Mesendoderm (in vitro differentiated cells): ENCODE results near the gene MRAP2.
"Not testable (repeated sequence)": the region's sequence is repeated elsewhere in the genome, so short reads cannot be mapped to it uniquely, and the experiment has no call there.

ENCODE experiments used
- DNase-seq: peaks from one replicate; pipeline ENCODE4 v3.0.0; 2013
- H2AK5ac ChIP-seq: 2 replicates; pipeline ENCODE4 v1.6.1; 2013; ENCODE audit warnings: low read length, inconsistent platforms
- H2BK120ac ChIP-seq: 2 replicates; pipeline ENCODE4 v1.6.1; 2013; ENCODE audit warnings: low read depth, mild to moderate bottlenecking, low read length, moderate library complexity, mixed read lengths
- H2BK15ac ChIP-seq: replicated peaks from 2 replicates; pipeline ENCODE4 v1.6.1; 2013; ENCODE audit warnings: low read depth, mild to moderate bottlenecking, moderate library complexity
- H2BK5ac ChIP-seq: 2 replicates; pipeline ENCODE4 v1.6.1; 2013; ENCODE audit warnings: low read length, inconsistent platforms
- H3K18ac ChIP-seq: 2 replicates; pipeline ENCODE4 v1.6.1; 2013; ENCODE audit warnings: mild to moderate bottlenecking, low read length, mixed read lengths
- H3K23ac ChIP-seq: one replicate; pipeline ENCODE4 v1.6.1; 2013; ENCODE audit warnings: low read length
- H3K27ac ChIP-seq: 2 replicates; pipeline ENCODE4 v1.5.1; 2013; ENCODE audit warnings: low read depth, mild to moderate bottlenecking, inconsistent platforms, low read length, moderate library complexity
- H3K27me3 ChIP-seq: 2 replicates; pipeline ENCODE4 v1.6.1; 2013; ENCODE audit warnings: low read length, control low read depth, mild to moderate bottlenecking, inconsistent platforms; ENCODE audit not compliant: insufficient read depth, poor library complexity
- H3K36me3 ChIP-seq: 2 replicates; pipeline ENCODE4 v1.6.1; 2013; ENCODE audit warnings: low read length, inconsistent platforms; ENCODE audit not compliant: control insufficient read depth, insufficient read depth
- H3K4ac ChIP-seq: one replicate; pipeline ENCODE4 v1.6.1; 2013; ENCODE audit warnings: low read depth, mild to moderate bottlenecking, low read length, moderate library complexity
- H3K4me1 ChIP-seq: 2 replicates; pipeline ENCODE4 v1.6.1; 2013; ENCODE audit warnings: low read depth, low read length, inconsistent platforms; ENCODE audit not compliant: control insufficient read depth
- H3K4me2 ChIP-seq: 2 replicates; pipeline ENCODE4 v1.6.1; 2013; ENCODE audit warnings: low read length
- H3K4me3 ChIP-seq: 2 replicates; pipeline ENCODE4 v1.5.1; 2013; ENCODE audit warnings: mild to moderate bottlenecking, low read length
- H3K56ac ChIP-seq: one replicate; pipeline ENCODE4 v1.6.1; 2013; ENCODE audit warnings: low read length
- H3K79me1 ChIP-seq: 2 replicates; pipeline ENCODE4 v1.6.1; 2013; ENCODE audit warnings: low read length, inconsistent platforms
- H3K79me2 ChIP-seq: 2 replicates; pipeline ENCODE4 v1.6.1; 2013; ENCODE audit warnings: mild to moderate bottlenecking, low read length; ENCODE audit not compliant: control insufficient read depth, insufficient read depth
- H3K9ac ChIP-seq: 2 replicates; pipeline ENCODE4 v1.6.1; 2013; ENCODE audit warnings: low read length, inconsistent platforms
- H4K5ac ChIP-seq: one replicate; pipeline ENCODE4 v1.6.1; 2013; ENCODE audit warnings: low read length
- H4K8ac ChIP-seq: one replicate; pipeline ENCODE4 v1.6.1; 2013; ENCODE audit warnings: low read depth, mild to moderate bottlenecking, control low read depth, low read length, moderate library complexity
- WGBS: extraction: QIAGEN DNeasy Blood & Tissue Kit; methylation state at CpG from one replicate; pipeline ENCODE4 v1.1.7; 2013; ENCODE audit warnings: low lambda C conversion rate, missing lambda C conversion rate; ENCODE audit not compliant: insufficient coverage; ENCODE audit errors: extremely low coverage; 5-methylcytosine and 5-hydroxymethylcytosine counted together

MRAP2 gene

DNA sequence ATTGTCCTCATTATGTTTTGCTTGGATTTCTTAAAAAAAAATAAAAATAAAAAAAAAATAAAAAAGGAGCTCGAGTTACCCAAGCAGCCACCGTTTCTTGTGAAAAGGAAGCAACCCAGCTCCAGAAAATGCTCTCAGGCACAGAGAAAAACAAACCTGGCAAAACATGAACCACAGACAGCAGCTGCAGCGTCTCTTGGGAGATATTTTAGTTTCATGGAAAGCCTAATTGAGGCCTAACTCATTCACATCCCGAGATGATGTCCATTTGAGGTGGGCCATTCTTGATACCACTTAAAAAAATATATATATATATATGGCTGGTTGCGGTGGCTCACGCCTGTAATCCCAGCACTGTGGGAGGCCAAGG is 13.7 kb upstream of the MRAP2 start:
- Histone ChIP-seq H3K79me1 (no peaks in the 10 kb centered on the region), H3K18ac (no peak overlapping the region), H2BK5ac (no peak overlapping the region), H3K4me2 (no peak overlapping the region), H2BK120ac (no peak overlapping the region), H3K27ac (no peak overlapping the region), H3K56ac (no peak overlapping the region), H3K79me2 (no peaks in the 10 kb centered on the region), H3K23ac (no peak overlapping the region), H3K4me1 (no peaks in the 10 kb centered on the region), H3K4ac (no peak overlapping the region), H3K27me3 (no peaks in the 10 kb centered on the region), H2BK15ac (no peak overlapping the region), H2AK5ac (no peak overlapping the region), H3K4me3 (no peak overlapping the region), H3K9ac (no peak overlapping the region), H4K8ac (no peak overlapping the region), H3K36me3 (no peaks in the 10 kb centered on the region), H4K5ac (no peak overlapping the region)
- no peak for DNase-seq
- WGBS = no CpG with 5 or more reads among the region's 6 CpGs

DNA sequence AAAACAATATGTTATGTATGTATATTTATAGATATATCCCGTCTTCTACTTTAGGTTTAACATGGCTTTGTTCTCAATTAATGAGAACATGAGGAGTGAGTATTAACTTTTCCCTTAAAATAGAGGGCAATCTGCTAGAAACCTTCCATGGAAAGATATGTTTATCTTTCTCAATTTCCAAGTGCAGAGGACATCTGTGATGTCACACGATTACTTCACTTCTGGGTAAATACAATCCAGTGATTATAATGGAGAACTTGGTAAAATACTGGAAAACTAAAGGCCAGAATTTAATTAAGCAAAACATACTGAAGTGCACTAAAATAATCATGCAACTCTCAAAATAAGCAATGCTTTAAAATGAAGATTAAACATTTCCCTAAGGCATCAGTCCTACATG is 11.9 kb upstream of the MRAP2 start:
- no CpG with 5 or more reads among the region's 2 CpGs for WGBS
- no peak overlapping the region for H4K8ac ChIP-seq
- DNase-seq = no peak

DNA sequence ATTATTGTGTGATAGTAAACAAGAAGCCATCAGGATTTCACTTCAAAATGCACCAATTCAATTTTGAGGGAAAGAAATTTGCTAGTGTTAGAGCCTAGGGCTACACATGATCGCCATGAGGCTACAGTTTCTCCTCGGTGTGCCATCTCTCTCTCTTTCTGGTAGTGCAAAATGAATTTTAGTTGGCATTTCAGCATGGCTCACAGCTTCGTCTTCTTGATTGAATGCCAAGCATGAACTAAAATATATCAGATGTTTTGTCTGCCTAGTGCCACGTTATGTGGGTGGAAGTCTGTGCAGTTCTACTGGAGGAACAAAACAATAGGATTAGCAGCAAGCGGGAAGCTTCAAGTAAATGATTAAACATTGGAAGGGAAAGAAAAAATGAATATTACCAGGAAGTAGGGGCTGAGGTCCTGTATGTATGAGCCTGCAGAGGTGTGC is 6.8 kb upstream of the MRAP2 start:
- H3K27ac ChIP-seq = no peak overlapping the region
- H2AK5ac ChIP-seq = no peak overlapping the region
- H3K23ac ChIP-seq = no peak overlapping the region
- no peak overlapping the region for H2BK5ac ChIP-seq
- H3K4ac ChIP-seq = no peak overlapping the region
- no peaks in the 10 kb centered on the region for H3K27me3 ChIP-seq
- DNase-seq = no peak
- H4K5ac ChIP-seq = no peak overlapping the region
- H4K8ac ChIP-seq = no peak overlapping the region
- no peaks in the 10 kb centered on the region for H3K4me1 ChIP-seq
- no peak overlapping the region for H3K4me3 ChIP-seq
- H2BK15ac ChIP-seq = no peak overlapping the region
- H3K79me1 ChIP-seq = no peaks in the 10 kb centered on the region
- H3K9ac ChIP-seq = no peak overlapping the region
- no peaks in the 10 kb centered on the region for H3K79me2 ChIP-seq
- H3K56ac ChIP-seq = no peak overlapping the region
- H3K36me3 ChIP-seq = no peaks in the 10 kb centered on the region
- no peak overlapping the region for H3K18ac ChIP-seq
- no peak overlapping the region for H3K4me2 ChIP-seq
- WGBS = no CpG with 5 or more reads among the region's 5 CpGs
- H2BK120ac ChIP-seq = no peak overlapping the region

More for the DNA sequence above, 11.9 kb upstream of the MRAP2 start:
- no peaks in the 10 kb centered on the region for H3K4me1 ChIP-seq
- no peak overlapping the region for H3K18ac ChIP-seq
- no peak overlapping the region for H3K27ac ChIP-seq
- H4K5ac ChIP-seq = no peak overlapping the region
- no peak overlapping the region for H3K4me3 ChIP-seq
- no peak overlapping the region for H3K4ac ChIP-seq
- H3K56ac ChIP-seq = no peak overlapping the region
- no peaks in the 10 kb centered on the region for H3K27me3 ChIP-seq
- no peak overlapping the region for H2BK120ac ChIP-seq
- no peak overlapping the region for H2AK5ac ChIP-seq
- no peaks in the 10 kb centered on the region for H3K79me1 ChIP-seq
- H3K36me3 ChIP-seq = no peaks in the 10 kb centered on the region
- no peak overlapping the region for H2BK5ac ChIP-seq
- H3K23ac ChIP-seq = no peak overlapping the region
- no peak overlapping the region for H3K9ac ChIP-seq
- no peak overlapping the region for H2BK15ac ChIP-seq
- H3K79me2 ChIP-seq = no peaks in the 10 kb centered on the region
- no peak overlapping the region for H3K4me2 ChIP-seq

DNA sequence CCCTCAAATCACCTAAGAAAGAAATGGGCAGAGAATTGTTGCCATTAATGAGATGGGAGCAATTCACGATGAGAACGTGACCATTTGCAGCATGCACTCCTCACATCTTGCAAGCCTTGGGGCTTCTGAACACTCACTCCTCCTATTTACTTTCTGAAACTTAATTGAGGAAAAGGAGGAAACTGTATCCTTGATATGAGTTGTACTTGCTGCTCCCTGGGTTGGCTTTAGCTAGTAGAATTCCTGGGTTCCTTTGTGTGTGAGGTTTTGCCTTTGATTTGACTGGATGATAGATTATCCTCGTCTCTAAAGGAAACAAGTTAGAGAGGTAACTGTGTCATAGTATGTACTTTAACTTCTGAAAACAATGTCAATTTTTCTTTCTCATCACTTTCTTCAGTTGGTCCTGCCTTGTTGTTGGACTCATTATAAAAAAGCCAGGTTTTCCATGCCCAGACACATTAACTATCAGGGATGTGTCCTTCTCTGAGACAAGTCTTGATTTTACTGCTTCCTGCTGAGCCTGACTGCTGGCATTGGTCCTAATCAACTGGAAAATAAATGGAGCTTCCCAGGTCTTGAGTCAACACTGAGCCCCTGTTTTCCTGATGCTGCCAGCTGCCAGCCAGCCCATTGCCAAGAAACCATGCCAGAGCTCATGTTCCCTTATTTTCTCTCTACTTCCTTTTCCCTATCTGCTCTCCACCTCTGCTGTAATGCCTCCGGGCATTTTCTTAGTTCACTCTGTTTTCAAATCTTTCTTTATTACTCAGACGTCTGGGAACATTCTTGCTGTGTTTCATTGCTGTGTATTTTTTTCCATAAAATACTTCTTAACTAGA is 6.0 kb upstream of the MRAP2 start:
- WGBS = no CpG with 5 or more reads among the region's 5 CpGs
- Histone ChIP-seq H2BK15ac (no peak overlapping the region), H2AK5ac (no peak overlapping the region), H3K4me2 (no peak overlapping the region), H4K5ac (no peak overlapping the region), H3K4me1 (no peaks in the 10 kb centered on the region), H3K18ac (no peak overlapping the region), H3K4ac (no peak overlapping the region), H3K9ac (no peak overlapping the region), H3K27me3 (no peaks in the 10 kb centered on the region), H3K4me3 (no peak overlapping the region), H2BK120ac (no peak overlapping the region), H2BK5ac (no peak overlapping the region), H3K79me1 (no peaks in the 10 kb centered on the region), H3K27ac (no peak overlapping the region), H3K56ac (no peak overlapping the region), H3K36me3 (no peaks in the 10 kb centered on the region), H3K23ac (no peak overlapping the region), H3K79me2 (no peaks in the 10 kb centered on the region), H4K8ac (no peak overlapping the region)
- DNase-seq = no peak

GRCh38 chr6:84028350-84028749 is 5.2 kb upstream of the MRAP2 start:
- Histone ChIP-seq H2BK120ac (no peak overlapping the region), H3K4me3 (no peak overlapping the region), H2BK5ac (no peak overlapping the region), H3K4ac (no peak overlapping the region), H3K27me3 (peaks cover 4% of the 10 kb centered on the region), H2AK5ac (no peak overlapping the region), H4K5ac (no peak overlapping the region), H4K8ac (no peak overlapping the region), H3K79me1 (no peaks in the 10 kb centered on the region), H3K18ac (no peak overlapping the region), H2BK15ac (no peak overlapping the region), H3K36me3 (no peaks in the 10 kb centered on the region), H3K27ac (no peak overlapping the region), H3K4me2 (no peak overlapping the region), H3K23ac (no peak overlapping the region), H3K79me2 (no peaks in the 10 kb centered on the region), H3K56ac (no peak overlapping the region), H3K4me1 (no peaks in the 10 kb centered on the region), H3K9ac (no peak overlapping the region)
- no CpG with 5 or more reads among the region's 1 CpG for WGBS
- DNase-seq = no peak

DNA sequence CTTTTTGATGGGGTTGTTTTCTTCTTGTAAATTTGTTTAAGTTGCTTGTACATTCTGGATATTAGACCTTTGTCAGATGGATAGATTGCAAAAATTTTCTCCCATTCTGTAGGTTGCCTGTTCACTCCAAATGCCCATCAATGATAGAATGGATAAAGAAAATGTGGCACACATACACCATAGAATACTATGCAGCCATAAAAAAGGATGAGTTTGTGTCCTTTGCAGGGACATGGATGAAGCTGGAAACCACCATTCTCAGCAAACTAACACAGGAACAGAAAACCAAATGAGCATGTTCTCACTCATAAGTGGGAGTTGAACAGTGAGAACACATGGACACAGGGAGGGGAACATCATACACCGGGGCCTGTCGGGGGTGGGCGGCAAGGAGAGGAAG is 1.6 kb upstream of the MRAP2 start:
- not testable (repeated sequence) for H3K4me2 ChIP-seq, H3K4me3 ChIP-seq

More for the DNA sequence above, 1.6 kb upstream of the MRAP2 start:
- H3K36me3 ChIP-seq, DNase-seq, H3K18ac ChIP-seq, H3K79me1 ChIP-seq, H2BK120ac ChIP-seq, H2BK5ac ChIP-seq, H3K4me1 ChIP-seq, H3K79me2 ChIP-seq, H2AK5ac ChIP-seq, H3K4ac ChIP-seq, H4K5ac ChIP-seq, H3K27ac ChIP-seq, H3K23ac ChIP-seq, H2BK15ac ChIP-seq, H4K8ac ChIP-seq, H3K27me3 ChIP-seq, H3K9ac ChIP-seq, H3K56ac ChIP-seq: not testable (repeated sequence)
- no CpG with 5 or more reads among the region's 3 CpGs for WGBS
